Glomerular visceral epithelial cell (primary cell): ENCODE results near the gene POLRMT.
A peak's percentile ranks its signal among the peaks of the same experiment; 100 is the strongest.
"Not testable (repeated sequence)": the region's sequence is repeated elsewhere in the genome, so short reads cannot be mapped to it uniquely, and the experiment has no call there.

Experiments
- DNase-seq: peaks from one replicate; pipeline ENCODE4 v3.0.0-alpha.2; 2016; ENCODE audit errors: extremely low spot score

Gene POLRMT

GRCh38 chr19:628168-628567, 5.2 kb downstream of the POLRMT start:
- no peak for DNase-seq

- DNase-seq, result not testable (repeated sequence)
Observed at GRCh38 chr19:626566-626965, 6.8 kb downstream of the POLRMT start.

DNA sequence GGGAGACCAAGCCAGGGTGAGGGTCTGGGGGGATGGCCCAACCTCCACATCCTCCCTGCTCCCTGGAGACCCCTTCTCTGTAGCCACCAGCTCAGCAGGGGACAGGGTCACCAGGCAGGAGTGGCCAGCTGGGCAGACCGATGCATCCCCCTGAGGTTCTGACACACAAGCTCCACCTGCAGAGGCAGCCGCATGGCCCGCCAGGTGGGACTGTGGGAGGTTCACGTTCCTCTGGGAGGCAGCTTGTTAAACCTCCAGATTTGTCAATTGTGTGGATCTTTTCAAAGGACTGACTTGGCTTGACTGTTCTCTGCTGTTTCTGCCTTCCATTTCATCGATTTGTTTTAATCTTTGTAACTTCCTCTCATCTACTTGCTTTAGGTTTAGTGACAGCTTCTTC, 8.1 kb downstream of the POLRMT start:
- no peak for DNase-seq

DNA sequence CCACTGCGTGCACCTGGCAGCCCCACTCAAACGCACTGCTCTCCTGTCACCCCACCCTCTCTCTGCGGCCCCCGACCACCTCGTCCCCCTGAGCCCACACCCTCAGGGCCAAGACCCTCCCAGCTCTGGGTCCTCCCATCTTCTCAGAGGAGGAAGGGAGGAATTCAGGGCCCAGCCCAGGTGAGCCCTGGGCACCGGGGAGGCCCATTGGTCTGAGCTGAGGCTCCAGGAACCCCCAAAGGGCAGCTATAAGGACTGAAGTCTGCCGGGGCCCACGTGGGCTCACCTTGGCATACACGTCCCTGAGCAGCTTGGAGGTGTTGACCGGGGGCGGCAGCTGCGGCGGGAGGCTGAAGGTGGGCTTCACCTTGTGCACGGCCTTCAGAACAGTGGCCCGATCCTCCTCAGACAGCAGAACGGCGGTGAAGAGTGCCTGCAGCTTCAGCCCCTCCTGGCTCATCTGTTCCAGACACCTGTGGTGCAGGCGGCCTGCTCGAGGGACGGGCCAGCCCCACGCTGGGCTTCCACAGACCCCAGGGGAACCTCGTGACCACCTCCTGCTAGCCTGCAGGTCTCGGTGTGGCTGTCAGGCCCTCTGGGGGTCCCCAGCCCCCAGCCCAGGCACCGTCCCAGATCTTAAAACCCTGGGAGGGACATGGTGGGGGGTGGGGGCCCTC, 8.8 kb downstream of the POLRMT start:
- no peak for DNase-seq

DNA sequence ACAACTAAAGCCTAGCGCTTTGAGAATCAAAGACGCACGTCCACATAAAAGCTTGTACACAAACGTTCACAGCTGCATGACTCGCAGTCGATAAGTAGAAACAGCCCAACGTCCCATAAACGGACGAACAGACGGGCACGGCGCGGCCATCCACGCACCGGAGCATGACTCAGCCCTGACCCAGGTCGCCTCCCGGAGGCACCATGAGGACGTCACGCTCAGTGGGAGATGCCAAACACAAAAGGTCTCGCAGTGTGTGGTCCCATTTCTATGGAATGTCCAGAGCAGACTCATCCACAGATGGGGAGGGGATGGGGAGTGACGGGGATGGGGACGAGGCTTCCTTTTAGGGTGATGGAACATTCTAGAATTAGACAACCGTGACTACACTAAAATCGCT, 9.4 kb downstream of the POLRMT start:
- peak; percentile 63 for DNase-seq

DNA sequence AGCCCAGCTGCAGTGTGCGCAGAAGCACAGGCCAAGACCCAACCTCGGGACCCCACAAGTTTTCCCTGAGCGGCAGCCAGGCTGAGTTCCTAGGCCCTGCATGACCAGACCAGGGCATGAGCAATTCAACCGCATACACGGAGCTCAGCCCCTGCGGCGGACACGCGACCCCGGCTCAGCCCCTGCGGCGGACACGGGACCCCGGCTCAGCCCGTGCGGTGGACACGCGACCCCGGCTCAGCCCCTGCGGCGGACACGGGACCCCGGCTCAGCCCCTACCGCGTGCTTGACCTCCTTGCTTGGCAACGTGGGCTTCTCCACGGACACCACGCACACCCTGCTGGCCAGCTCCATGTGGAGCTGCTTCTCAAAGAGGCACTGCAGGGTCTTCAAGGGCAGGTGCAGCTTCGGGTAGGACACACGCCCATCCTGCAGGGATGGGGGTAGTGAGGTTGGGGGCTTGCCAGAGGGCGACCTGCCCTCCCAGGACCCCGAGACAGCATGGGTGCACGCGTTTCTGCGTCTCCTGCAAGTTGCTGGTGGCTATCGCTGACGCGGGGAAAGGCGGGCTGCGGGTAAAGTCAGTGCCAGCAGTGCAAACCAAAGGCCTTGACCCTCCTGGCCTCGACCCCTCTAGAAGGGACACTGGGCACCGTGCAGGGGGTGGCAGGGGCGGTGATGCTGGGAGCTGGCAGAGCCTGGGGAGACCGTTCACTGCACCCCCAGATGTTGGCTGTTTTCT, 10.0 kb downstream of the POLRMT start:
- DNase-seq, result no peak

GRCh38 chr19:622666-623065, 10.7 kb downstream of the POLRMT start:
- DNase-seq, result no peak

DNA sequence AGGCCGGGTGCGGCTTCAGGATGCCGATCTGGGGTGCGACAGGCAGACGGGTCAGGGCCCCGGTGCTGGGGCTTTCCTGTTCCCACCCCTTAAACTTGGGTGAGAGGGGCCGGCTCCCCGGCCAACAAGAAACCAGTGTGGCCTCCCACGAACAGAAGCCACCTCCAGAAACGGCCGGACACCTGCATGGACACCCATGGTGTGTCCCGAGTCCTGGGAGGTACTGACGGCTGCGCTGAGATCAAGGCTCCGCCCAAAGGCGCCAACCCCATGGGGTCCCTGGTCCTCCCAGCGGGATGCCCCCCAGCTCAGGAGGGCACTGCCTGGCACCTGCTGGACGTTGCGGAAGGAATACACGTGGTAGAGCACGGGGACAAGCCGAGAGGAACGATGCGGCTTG, 11.5 kb downstream of the POLRMT start:
- no peak for DNase-seq

DNA sequence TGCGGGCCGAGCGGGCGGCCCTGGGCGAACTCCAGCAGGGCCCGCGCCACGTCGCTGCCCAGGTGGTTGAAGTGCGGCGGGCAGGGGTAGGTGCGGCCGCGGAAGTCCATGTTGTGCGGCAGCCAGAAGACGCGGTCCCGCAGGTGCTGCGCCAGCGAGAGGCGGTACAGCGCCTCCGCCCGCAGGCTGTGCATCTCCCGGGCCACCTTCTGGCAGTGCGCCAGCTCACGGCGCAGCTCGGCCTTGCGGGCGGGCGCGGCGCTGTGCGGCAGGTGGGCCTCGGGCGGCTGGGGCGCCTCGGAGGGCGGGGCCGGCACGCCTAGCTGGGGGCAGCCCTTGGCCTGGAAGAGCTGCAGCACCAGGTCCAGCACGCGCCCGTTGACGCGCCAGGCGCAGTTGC, 12.1 kb downstream of the POLRMT start:
- DNase-seq, result not testable (repeated sequence)

DNA sequence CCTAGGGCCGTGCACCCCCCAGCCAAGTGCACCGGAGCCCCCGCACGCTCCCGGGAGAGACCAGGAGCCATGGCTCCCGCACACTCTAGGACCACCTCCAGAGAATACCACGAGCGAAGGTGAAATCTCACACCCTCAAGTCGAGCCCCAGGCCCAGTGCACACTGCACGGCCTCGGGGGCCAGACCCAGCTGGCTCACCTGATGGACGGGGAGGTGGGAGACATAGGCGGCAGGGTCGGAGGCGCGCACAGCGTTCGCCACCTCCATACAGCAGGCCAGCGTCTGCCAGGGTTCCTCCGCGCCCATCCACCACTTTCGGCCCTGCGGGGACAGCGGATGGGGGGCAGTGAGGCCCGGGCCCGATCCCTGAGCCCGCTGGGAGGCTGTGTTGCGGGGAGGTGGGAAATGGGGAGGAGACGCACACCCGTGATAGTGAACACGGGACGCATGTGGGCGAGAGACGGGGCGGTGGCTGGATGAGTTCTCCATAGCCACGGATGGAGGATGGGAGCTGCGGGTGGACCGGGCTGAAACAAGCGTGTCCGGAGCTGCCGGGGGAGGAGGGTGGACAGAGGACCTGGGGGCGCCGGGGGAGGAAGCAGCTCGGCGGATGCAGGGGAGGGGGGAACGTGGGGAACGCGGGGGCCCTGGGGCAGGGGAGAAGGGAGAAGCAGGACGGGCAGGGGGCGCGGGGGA, 13.0 kb downstream of the POLRMT start:
- DNase-seq, result no peak

- no peak for DNase-seq
Observed at GRCh38 chr19:619286-620002, 13.9 kb downstream of the POLRMT start.

DNA sequence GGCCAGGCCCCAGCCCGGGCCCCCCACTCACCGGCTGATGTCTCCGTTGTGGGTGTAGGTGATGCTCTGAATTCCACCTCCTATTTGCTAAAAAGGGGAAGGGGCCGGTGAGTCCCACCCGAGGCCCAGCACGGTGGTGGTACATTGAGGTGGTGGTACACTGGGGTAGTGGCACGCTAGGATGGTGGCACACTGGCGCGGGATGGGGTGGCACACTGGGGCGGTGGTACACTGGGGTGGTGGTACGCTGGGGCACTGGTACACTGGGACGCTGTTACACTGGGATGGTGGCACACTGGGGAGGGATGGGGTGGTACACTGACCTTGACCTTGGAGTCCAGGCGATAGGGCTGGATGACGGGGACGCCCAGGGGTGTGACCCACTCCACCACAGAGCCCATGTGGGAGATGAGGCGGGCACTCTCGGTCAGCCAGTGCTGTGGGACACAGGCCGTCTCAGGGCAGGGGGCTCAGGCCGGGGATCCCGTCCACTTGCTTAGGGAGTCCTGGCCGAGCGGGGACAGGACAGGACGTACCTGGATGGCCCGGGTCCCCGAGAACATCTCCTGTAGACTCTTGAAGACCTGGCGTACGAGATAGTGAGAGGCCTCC, 14.6 kb downstream of the POLRMT start:
- no peak for DNase-seq

GRCh38 chr19:618247-618619, 15.1 kb downstream of the POLRMT start:
- no peak for DNase-seq

GRCh38 chr19:617551-618246, 15.6 kb downstream of the POLRMT start:
- no peak for DNase-seq

- no peak for DNase-seq
Observed at GRCh38 chr19:616747-617526, 16.4 kb downstream of the POLRMT start.

DNA sequence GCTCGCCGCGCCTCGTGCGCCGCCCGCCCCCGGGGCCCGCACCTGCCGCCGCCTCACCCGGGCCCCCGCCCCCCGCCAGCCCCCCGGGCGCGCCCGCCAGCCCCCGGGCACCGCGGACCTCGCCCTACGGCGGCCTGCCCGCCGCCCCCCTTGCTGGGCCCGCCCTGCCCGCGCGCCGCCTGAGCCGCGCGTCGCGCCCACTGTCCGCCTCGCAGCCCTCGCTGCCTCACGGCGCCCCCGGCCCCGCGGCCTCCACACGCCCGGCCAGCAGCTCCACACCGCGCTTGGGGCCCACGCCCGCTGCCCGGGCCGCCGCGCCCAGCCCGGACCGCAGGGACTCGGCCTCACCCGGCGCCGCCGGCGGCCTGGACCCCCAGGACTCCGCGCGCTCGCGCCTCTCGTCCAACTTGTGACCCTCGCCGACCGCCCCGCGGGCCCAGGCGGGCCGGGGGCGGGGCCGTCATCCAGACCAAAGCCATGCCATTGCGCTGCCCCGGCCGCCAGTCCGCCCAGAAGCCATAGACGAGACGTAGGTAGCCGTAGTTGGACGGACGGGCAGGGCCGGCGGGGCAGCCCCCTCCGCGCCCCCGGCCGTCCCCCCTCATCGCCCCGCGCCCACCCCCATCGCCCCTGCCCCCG, 17.2 kb downstream of the POLRMT start:
- no peak for DNase-seq

GRCh38 chr19:615619-616018, 17.7 kb downstream of the POLRMT start:
- no peak for DNase-seq

DNA sequence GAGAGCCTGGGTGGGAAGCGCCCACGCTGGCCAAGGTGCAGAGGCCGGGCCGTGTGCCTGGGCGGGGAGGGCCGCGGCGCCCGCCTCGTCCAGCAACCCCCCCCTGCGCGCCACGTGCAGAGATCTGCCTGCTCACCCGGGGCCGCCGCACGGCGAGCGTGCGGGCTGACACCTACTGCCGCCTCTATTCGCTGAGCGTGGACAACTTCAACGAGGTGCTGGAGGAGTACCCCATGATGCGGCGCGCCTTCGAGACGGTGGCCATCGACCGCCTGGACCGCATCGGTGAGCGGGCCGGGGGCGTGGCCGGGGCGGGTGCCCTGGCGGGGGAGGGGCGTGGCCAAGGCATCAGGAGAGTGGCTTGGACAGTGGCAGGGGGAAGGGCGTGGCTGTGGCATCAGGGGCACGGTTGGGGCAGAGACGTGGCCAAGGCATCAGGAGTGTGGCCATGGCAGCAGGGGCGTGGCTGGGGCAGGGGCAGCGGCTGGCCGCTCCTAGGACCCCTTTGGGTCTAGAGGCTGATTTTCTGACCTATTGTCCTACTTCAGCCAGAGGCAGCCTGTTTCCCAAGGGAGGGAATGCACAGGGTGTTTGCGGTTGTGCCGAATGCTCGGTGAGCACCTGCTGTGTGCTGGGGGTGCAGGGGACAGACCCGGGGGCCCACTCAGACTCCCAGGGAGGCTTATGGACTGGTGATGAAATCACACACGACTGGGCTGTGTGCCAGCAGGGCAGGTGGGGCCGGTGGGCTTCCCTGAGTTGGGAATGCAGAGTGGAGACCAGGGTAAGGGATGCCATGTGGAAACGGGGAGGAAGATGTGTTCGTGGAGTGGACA, 19.4 kb downstream of the POLRMT start:
- no peak for DNase-seq

DNA sequence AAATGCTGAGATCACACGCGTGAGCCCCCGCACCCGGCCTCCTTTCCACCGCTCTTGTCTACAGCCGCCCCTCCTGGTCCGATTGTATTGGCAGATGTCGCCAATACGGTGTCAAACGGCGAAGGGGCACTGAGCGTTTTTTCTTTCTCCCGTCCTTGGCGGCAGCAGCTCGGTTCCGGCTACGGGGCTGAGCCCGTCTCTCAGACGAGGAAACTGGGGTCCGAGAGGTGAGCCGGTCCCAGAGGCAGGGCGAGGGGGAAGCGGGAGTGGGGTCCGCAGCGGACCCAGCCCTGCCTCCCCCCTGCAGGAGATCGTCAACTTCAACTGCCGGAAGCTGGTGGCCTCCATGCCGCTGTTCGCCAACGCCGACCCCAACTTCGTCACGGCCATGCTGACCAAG, 20.4 kb downstream of the POLRMT start:
- DNase-seq, result no peak
